WERI-Rb-1 (cell line): Measurements from ENCODE around the gene KCNT1.

Experiments
- DNase-seq: peaks from one replicate; pipeline ENCODE4 v3.0.0-alpha.2; 2020
- H3K27ac ChIP-seq: fragments of 250-450 bp; sonication (Bioruptor Pico); 2 replicates; pipeline ENCODE4 v1.5.1; 2020; ENCODE audit warnings: mild to moderate bottlenecking, moderate library complexity
- H3K27me3 ChIP-seq: fragments of 250-450 bp; sonication (Bioruptor Pico); 2 replicates; pipeline ENCODE4 v1.5.1; 2021; ENCODE audit warnings: mild to moderate bottlenecking, low read depth, moderate library complexity; ENCODE audit not compliant: insufficient read depth, severe bottlenecking
- H3K36me3 ChIP-seq: fragments of 250-450 bp; sonication (Bioruptor Pico); 2 replicates; pipeline ENCODE4 v1.5.1; 2020; ENCODE audit warnings: mild to moderate bottlenecking, moderate library complexity
- H3K4me3 ChIP-seq: 2 replicates; pipeline ENCODE4 v1.5.1; 2011; ENCODE audit warnings: low read depth, mild to moderate bottlenecking, control low read depth, low read length
- H3K9me3 ChIP-seq: fragments of 250-450 bp; sonication (Bioruptor Pico); 2 replicates; pipeline ENCODE4 v1.5.1; 2021; ENCODE audit warnings: mild to moderate bottlenecking, moderate library complexity; ENCODE audit not compliant: severe bottlenecking
- CTCF ChIP-seq: IDR thresholded peaks from 2 replicates; pipeline ENCODE4 v1.5.1; 2011; ENCODE audit warnings: low read depth, mild to moderate bottlenecking, control low read depth, inconsistent platforms, low read length

Gene KCNT1

GRCh38 chr9:135819905-135820304, 117.9 kb downstream of the KCNT1 start:
- peak; percentile 65 for TF ChIP-seq CTCF
- no peak for DNase-seq
- H3K4me3 ChIP-seq = no peak overlapping the region
- peaks cover 100% of the 10 kb centered on the region for H3K36me3 ChIP-seq
- no peaks in the 10 kb centered on the region for H3K9me3 ChIP-seq
- H3K27me3 ChIP-seq = no peaks in the 10 kb centered on the region
- H3K27ac ChIP-seq = no peak overlapping the region

- H3K9me3 ChIP-seq = no peaks in the 10 kb centered on the region
- no peaks in the 10 kb centered on the region for H3K27me3 ChIP-seq
- H3K36me3 ChIP-seq = peaks cover 98% of the 10 kb centered on the region
- no peak overlapping the region for H3K27ac ChIP-seq
- no peak overlapping the region for H3K4me3 ChIP-seq
- no peak for TF ChIP-seq CTCF
- DNase-seq = no peak
These were observed 118.7 kb downstream of the KCNT1 start for GRCh38 chr9:135820661-135821060.

GRCh38 chr9:135821116-135821515, 119.1 kb downstream of the KCNT1 start:
- peaks cover 97% of the 10 kb centered on the region for H3K36me3 ChIP-seq
- no peaks in the 10 kb centered on the region for H3K9me3 ChIP-seq
- H3K27me3 ChIP-seq = no peaks in the 10 kb centered on the region
- no peak for DNase-seq
- no peak overlapping the region for H3K4me3 ChIP-seq
- TF ChIP-seq CTCF = no peak
- no peak overlapping the region for H3K27ac ChIP-seq

GRCh38 chr9:135821733-135822373, 119.9 kb downstream of the KCNT1 start:
- Histone ChIP-seq H3K9me3 (no peaks in the 10 kb centered on the region), H3K36me3 (peaks cover 94% of the 10 kb centered on the region), H3K27ac (no peak overlapping the region), H3K27me3 (no peaks in the 10 kb centered on the region), H3K4me3 (no peak overlapping the region)
- no peak for DNase-seq
- no peak for TF ChIP-seq CTCF

- Histone ChIP-seq H3K9me3 (no peaks in the 10 kb centered on the region), H3K4me3 (no peak overlapping the region), H3K27me3 (no peaks in the 10 kb centered on the region), H3K36me3 (peaks cover 94% of the 10 kb centered on the region), H3K27ac (no peak overlapping the region)
- no peak for TF ChIP-seq CTCF
- no peak for DNase-seq
These were observed 120.4 kb downstream of the KCNT1 start for GRCh38 chr9:135822374-135822755.

- H3K36me3 ChIP-seq = peaks cover 89% of the 10 kb centered on the region
- no peaks in the 10 kb centered on the region for H3K9me3 ChIP-seq
- no peak for TF ChIP-seq CTCF
- no peak overlapping the region for H3K4me3 ChIP-seq
- no peak overlapping the region for H3K27ac ChIP-seq
- no peak for DNase-seq
- no peaks in the 10 kb centered on the region for H3K27me3 ChIP-seq
These were observed 121.1 kb downstream of the KCNT1 start for GRCh38 chr9:135823036-135823435.
